SHP77 treated with DMSO at 0.1 percent for 48 hours (cell line): ENCODE results near the gene PTGES3L.
"Not testable (repeated sequence)": the region's sequence is repeated elsewhere in the genome, so short reads cannot be mapped to it uniquely, and the experiment has no call there.

Source experiments
- DNase-seq: peaks from one replicate; lab custom pipeline; 2025; lab: John Stamatoyannopoulos, UW

The PTGES3L gene

GRCh38 chr17:43014020-43014648 lies 34.3 kb upstream of the PTGES3L start:
- no peak for DNase-seq

DNA sequence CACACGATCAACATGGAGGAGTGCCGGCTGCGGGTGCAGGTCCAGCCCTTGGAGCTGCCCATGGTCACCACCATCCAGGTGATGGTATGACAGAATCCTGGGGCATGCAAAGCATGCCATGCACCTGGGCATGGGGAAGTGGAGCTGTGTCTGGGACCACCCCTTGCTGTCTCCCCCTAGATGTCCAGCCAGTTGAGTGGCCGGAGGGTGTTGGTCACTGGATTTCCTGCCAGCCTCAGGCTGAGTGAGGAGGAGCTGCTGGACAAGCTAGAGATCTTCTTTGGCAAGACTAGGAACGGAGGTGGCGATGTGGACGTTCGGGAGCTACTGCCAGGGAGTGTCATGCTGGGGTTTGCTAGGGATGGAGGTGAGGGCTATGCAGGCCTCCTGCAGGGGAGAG lies 33.4 kb upstream of the PTGES3L start:
- DNase-seq = no peak

- DNase-seq = no peak
These were observed 32.0 kb upstream of the PTGES3L start for GRCh38 chr17:43011728-43012472.

DNA sequence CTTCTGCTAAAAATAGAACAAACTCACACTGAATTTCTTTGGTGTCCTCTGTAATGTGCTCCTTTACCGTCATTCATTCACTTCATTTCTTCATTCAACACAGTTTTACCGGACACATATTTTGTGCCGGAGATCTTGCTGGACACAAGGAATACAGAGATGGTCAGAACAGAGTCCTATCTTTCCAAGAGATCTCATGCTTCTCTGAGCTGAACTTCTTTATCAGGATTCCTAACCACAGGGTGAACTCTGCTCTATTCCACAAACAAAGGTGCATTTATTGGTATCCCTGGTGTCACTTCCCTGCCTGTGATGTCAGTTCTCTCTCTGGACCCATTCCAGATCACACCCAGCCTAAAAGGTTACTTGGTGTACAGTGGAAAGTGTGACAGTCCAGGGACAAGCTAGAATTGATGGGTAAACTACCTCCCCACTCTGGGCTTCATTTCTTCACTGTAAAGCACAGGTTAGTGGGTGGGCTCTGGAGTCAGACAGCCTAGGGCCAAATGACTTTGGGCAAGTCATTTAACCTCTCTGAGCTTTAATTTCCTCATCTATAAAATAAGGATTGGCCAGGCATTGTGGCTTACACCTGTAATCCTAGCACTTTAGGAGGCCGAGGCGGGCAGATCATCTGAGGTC lies 30.9 kb upstream of the PTGES3L start:
- DNase-seq = no peak

GRCh38 chr17:43006639-43007551 lies 27.0 kb upstream of the PTGES3L start, which contains the start of gene IFI35:
TSS of gene IFI35 (plus strand) at chr17:43006784. CDS start at chr17:43006948, 164 bp downstream.
- DNase-seq = peak; percentile 26

- no peak for DNase-seq
These were observed 23.8 kb upstream of the PTGES3L start for GRCh38 chr17:43003542-43004172.

DNA sequence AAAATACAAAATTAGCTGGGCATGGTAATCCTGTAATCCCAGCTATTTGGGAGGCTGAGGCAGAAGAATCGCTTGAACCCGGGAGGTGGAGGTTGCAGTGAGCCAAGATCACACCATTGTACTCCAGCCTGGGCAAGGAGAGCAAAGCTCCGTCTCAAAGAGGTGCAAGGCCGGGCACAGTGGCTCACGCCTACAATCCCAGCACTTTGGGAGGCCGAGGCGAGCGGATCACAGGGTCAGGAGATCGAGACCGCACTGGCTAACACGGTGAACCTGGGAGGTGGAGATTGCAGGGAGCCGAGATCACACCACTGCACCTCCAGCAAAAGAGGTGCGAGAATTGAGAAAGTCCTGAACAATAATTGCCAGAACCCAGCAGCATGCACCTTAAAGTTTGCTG lies 21.0 kb upstream of the PTGES3L start:
- not testable (repeated sequence) for DNase-seq

DNA sequence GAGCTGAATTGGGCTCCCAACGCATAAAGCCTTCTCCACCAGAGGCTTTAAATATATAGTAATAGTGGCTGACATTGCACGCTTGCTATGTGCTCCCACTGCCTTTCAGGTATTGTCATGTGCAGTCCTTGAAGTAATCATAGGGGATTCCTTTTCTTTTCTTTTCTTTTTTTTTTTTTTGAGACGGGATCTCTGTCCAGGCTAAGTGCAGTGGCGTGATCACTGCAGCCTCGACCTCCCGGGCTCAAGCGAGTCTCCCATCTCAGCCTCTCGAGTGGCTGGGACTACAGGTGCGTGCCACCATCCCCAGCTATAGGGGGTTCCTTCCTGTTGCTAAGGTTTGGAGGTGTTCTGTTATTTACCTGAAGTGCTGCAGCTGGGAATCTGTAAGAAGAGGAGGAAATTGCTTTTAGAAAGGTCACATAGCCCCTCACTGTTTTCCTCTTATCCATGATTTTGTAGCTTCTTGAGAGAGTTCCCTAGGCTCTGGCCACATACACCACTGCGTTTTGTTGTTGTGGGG lies 19.2 kb upstream of the PTGES3L start:
- DNase-seq = no peak

GRCh38 chr17:42997984-42998938 lies 18.4 kb upstream of the PTGES3L start, which contains the start of gene RPL27:
TSS of gene RPL27 (plus strand) at chr17:42998419. CDS start at chr17:42998751, 332 bp downstream.
- DNase-seq = peak; percentile 99

DNA sequence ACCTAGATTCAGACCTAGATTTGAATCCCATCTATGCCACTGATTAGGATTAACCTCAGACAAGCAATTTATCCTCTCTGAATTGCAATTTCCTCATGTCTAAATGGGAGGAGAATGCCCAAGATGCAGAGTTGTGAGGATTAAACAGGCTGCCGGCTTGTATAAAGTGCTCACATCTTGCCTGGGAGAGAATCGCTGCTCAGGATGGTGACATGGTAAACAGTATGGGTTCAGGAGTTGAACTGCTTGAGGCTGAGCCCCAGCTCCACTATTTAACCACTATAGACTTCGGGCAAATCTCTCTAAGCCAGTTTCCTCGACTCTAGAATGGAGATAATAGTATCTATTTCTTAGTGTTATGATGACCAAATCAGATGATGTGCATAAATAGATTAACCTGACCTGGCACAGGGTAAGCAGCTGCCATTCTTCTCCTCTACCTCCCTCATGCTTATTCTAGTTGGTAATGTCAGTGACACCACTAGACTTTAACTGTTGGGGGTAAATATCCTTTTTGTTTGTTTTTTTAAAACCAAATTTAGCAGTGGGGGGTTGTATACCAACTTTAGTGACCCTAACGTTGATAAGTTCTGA lies 17.6 kb upstream of the PTGES3L start:
- no peak for DNase-seq

GRCh38 chr17:42993913-42994312 lies 14.0 kb upstream of the PTGES3L start:
- DNase-seq = not testable (repeated sequence)

DNA sequence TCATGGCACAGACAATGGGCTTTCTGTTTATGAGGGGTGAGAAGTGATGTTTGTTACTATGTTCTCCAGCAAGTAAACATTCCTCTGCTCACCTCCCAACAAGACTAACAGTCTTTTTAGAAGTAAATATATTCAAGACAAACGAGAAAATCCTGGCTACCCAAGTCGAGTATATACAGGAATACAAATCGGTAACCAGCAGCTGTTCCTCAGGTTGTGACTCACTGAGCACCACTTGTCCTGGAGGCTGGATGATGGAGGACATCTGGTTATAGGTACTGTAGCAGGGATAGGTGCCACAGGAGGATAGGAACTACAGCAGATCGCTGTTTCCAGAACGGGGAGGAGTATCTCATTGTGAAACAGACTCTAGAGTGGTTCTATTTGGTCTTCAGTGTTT lies 13.0 kb upstream of the PTGES3L start:
- DNase-seq = no peak

DNA sequence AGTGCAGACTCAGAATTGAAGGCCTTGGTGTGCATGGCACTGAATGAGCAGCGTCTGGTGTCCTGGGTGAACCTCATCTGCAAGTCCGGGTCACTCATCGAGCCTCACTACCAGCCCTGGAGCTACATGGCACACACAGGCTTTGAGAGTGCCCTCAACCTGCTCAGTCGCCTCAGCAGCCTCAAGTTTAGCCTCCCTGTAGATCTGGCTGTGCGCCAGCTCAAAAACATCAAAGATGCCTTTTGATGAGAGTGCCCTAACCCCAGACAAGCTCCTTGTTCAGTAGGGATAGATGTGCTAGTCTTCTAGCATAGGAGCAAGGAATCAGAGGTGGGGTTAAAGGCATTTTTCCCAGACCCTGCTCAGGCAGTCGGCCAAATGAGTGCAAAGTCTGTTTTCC lies 11.6 kb upstream of the PTGES3L start:
- no peak for DNase-seq

DNA sequence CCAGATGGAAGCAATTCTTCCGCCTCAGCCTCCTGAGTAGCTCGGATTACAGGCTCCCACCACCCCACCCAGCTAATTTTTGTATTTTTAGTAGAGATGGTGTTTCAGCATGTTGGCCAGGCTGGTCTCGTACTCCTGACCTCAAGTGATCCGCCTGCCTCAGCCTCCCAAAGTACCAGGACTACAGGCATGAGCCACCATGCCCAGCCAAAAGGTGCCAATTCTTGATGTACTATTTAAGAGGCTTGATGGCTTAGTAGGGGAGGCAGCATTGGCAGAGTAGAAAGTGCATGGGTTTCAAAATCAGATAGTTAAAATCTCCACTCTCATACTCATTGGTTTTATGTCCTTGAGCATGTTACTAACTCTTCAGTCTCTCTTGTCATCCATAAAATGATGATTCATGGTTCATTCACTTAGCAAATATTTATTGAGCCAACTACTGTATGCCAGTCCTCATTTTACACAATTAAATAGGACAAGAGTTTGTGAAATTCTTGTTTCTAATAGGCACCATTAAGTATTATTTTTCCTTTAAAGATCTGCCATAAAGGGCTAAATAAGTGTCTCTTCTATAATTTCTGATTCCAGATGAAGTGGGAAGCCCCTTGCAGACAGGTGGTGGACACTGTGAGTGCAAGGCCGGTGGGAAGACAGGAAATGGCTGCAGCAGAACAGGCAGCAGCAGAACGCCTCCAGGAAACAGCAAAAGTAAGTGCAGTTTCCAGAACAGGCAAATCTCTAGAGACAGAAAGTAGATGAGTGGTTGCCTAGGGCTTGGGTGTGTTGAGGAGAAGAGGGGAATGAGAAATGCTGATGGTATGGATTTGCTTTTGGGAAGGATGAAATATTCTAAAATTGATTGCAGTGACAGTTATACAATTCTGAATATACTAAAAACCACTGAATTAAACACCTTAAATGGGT lies 10.1 kb upstream of the PTGES3L start:
- DNase-seq = no peak

- DNase-seq = no peak
These were observed 9.3 kb upstream of the PTGES3L start for GRCh38 chr17:42989141-42989540.

- DNase-seq = no peak
These were observed 5.3 kb upstream of the PTGES3L start for GRCh38 chr17:42985225-42985624.

DNA sequence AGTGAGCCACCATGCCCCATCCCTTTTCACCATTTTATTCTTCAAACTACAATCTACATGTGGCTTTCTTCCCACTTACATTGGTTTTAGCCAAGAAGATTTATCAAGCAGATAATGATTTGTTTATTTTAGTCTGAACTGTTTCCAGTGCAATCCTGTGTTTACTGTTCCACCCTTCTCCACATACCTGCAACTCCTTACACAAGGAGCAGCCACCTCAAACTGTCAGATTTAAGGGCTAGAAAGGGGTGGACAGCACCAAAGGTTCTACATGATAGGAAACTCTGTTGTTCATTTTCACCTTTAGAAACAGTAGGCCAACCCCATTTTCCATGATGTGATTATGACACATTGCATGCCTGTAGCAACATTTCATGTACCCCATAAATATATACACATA lies 2.4 kb upstream of the PTGES3L start:
- no peak for DNase-seq

GRCh38 chr17:42980766-42981397 lies 1.0 kb upstream of the PTGES3L start:
- peak; percentile 27 for DNase-seq
